SH-SY5Y (cell line): Measurements from ENCODE around the gene OOSP3.
A peak's percentile ranks its signal among the peaks of the same experiment; 100 is the strongest.

Experiments used
- GATA2 ChIP-seq: IDR thresholded peaks from 2 replicates; pipeline ENCODE4 v1.6.1; 2011; ENCODE audit warnings: mild to moderate bottlenecking, low read depth, low read length
- GATA3 ChIP-seq: IDR thresholded peaks from 2 replicates; pipeline ENCODE4 v1.6.1; 2011; ENCODE audit warnings: low read depth, mild to moderate bottlenecking, low read length, moderate library complexity

Gene OOSP3

DNA sequence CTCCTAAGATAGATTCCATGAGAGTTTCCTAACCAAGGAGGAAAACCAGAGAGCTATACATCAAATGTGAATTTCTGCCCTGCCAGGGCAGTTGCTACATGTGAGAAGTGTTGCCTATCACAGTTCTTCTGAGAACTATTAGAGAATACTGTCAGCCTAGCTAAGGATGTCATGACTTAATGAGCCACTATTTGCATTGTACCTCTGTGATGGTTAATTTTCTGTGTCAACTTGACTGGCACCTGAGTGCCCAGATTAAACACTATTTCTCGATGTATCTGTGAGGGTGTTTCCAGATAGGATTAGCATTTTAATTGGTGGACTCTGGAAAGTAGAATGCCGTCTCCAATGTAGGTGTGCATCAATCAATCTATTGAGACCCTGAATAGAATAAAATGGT lies 10.6 kb upstream of the OOSP3 start:
- TF ChIP-seq GATA3 (no peak), GATA2 (no peak)

DNA sequence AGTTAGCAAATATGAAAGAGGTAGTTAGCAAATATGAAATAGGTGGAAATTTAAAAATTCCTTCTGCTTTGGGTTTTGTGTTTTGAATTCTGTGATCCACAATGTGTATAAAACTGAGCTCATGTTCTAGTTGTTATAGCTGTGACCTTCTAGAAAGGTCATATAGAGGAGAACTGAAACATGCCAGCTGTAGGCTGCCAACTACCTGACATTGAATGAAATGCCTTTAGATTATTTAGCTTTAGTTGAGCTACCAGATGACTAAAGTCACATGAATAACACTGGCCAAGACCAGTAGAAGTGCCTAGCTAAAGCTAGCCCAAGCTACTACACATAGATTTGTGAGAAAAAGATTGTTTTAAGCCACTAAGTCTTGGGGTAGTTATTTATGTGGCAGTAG lies 6.5 kb upstream of the OOSP3 start:
- no peak for TF ChIP-seq GATA2

DNA sequence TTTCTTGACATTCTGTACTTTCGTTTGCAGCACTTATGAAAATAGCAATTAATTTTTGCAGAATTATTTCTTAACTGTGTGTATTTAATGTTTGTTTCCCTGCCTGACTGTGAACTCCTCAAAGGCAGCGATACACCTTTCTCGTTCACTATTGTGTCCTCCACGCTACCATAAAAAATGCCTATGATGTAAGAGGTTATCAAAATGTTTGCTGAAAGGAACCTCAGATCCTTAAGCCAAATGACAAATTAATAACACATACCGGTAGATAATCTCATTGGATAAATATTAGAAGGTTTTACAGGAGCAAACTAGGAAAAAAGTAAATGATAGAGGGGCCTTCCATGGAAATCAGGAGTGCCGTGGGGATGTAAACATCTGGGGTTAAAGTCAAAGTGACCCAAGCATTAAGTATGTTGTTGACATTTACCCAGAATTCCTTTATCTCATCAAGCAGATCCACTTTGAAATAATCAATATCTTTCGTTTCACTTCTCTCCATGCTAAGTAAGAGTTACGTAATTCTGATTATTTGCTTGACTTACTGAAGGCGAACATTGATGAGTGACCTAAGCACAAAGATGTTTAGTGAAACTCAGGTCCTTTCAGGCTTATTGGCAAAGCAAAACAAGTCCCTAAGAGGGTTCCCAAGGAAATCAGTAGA lies 2.6 kb upstream of the OOSP3 start:
- TF ChIP-seq GATA2 = no peak
- TF ChIP-seq GATA3 = no peak

DNA sequence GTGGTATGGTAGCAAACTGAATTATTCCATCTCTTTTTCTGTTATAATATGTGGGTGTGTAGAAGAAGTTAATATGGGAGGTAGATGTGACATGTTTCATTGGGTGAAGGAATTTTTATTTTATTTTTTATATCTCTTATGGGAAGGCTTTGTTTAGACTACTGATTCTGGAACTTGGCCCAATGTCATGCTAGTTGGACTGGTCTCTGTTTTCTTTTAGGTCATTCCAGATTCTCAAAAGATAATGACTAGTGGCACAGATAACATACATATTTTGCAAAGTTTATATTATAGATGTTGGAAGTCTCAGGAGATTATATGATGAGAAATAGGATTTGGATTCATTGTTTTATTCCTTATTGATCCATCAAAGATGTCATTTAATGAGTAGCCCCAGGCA lies 1.3 kb upstream of the OOSP3 start:
- TF ChIP-seq GATA2 = no peak
- TF ChIP-seq GATA3 = no peak

DNA sequence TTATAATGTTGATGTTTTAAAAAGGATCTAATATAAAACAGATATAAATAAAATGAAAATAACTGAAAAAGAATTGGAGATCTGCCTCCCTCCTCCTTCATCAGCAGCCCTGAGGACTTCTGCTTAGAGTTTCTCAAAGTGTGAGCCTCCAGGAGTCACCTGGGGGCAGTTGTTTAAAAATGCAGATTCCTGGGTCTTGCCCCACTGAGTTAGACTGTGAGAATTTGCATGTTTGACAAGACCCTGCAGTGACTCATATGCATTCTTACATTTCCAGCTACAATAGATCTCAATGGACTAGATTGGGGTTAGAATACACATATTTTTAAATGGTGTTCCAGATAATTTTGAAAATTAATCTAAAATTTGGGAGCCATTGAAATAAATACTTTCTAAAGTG lies 798 bp upstream of the OOSP3 start:
- TF ChIP-seq GATA3 (no peak), GATA2 (no peak)

DNA sequence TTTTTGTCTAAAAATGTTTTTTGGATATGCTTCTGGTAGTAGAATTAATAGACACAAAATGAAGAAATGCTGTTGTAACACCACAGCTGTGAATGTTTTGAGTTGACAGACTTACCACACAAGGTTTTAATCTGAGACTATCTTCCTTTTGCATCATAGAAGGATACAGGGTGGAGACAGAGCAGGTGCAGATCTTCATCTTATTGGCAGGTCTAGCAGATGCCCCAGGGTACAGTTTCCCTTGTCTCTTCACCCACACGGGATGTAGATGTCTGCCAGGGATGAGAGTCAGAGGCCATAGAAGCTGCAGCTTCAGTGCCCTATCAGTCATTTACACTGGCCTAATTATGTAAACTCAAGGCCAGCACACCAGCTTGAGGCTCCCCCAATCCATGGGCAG lies 985 bp downstream of the OOSP3 start:
- TF ChIP-seq GATA3 (peak; percentile 69; the same call in 1 of the 2 replicates), GATA2 (peak; percentile 81)

DNA sequence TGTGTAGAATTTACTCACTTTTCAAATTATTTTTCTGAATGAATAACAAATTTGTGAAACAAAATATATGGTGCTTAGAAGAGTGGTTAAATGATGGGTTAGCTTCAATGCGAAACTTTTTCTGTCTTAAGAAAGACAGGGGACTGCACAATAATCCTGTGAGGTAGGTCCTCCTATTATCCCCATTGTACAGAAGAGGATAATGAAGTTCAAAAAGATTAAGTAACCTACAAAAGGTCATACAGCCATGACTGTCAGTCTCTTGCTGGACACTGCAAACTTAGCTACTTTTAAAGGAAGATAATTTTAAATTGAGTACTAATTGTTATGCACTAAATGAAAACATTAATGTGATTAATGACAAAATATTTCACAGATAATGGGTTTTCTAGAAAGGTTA lies 5.0 kb downstream of the OOSP3 start:
- TF ChIP-seq GATA2 = no peak
- TF ChIP-seq GATA3 = no peak

DNA sequence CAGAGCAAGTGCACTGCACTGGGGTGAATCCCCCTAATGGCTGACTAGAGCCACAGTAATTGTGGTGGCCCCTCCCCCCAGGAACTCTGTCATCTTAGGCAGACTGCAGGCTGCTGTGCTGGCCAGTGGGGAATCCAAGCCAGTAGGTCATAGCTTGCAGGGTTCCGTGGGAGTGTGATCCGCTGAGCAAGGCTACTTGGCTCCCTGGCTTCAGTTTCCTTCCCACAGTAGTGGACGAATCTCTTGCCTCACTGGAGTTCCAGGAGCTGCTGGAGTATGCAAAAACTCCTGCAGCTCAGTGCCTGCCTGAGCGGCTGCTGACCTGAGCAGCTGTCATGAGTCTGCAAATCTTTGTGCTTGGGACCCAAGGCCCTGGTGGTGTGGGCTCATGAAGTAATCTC lies 13.2 kb downstream of the OOSP3 start:
- no peak for TF ChIP-seq GATA3
- no peak for TF ChIP-seq GATA2

DNA sequence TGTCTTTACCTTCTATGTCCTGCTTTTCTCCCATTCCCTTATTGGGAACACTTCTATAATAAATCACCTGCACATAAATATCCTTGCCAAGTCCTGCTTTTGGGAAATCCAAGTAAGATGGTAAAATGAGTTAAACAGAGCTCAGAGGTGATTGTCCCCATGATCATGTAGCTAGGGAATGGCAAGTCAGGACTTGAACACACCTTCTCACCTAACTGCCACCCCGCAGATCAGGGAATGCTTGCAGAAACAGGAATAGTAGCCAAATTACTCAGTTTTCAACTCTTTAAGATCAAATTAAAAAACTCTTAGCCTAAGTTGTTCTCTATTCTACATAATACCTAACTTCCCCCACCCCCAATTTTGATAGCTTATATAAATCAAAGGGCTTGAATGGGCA lies 16.0 kb downstream of the OOSP3 start:
- TF ChIP-seq GATA3 (no peak), GATA2 (no peak)

DNA sequence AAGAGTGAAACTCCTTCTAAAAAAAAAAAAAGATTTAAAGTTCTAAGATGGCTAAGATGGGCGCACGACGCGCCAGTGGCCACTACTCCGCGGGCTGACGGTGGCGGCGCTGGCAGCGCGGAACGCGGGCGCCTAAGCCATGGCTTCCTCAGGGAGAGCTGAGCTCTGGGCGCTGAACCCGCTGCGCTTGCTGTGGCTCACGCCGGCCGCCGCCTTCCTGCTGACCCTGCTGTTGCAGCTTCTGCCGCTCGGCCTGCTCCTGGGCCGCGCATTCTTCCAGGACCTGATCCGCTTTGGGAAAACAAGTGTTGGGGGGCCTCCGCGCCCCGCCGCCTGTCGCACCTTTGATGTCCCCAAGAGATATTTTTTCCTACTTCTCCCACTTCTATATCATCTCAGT lies 19.5 kb downstream of the OOSP3 start:
- TF ChIP-seq GATA2 = no peak
- no peak for TF ChIP-seq GATA3

DNA sequence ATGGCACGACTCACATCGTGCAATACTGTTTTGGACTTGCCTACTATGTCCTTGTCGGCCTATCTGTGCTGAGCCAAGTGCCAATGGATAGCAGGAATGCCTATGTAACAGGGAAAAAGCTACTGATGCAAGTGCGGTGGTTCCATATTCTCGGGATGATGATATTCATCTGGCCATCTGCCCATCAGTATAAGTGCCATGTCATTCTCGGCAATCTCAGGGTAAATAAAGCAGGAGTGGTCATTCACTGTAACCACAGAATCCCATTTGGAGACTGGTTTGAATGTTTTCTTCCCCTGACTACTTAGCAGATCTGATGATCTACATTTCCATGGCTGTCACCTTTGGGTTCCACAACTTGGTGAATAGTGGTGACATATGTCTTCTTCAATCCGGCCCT lies 20.1 kb downstream of the OOSP3 start:
- TF ChIP-seq GATA2 (peak; percentile 48; the same call in 1 of the 2 replicates), GATA3 (no peak)

DNA sequence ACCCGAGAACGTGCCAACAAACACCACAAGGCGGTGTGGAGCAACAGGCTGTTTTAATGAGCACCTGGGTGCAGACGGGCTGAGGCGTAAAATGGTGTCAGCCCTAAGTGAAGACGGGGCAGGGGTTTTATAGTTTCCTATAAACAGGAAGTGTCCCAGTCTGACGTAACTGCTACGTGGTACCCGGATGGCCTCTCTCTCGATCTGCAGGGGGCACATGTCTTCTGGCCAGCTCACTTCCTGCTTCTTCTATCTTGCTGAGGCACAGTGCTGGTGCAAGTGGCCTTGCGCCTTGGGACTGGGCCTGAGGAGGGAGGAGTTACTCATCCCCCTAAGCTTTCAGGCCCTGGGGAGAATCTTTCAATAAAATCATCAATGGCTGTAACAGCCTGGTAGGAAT lies 20.9 kb downstream of the OOSP3 start:
- TF ChIP-seq GATA3 (no peak), GATA2 (no peak)

DNA sequence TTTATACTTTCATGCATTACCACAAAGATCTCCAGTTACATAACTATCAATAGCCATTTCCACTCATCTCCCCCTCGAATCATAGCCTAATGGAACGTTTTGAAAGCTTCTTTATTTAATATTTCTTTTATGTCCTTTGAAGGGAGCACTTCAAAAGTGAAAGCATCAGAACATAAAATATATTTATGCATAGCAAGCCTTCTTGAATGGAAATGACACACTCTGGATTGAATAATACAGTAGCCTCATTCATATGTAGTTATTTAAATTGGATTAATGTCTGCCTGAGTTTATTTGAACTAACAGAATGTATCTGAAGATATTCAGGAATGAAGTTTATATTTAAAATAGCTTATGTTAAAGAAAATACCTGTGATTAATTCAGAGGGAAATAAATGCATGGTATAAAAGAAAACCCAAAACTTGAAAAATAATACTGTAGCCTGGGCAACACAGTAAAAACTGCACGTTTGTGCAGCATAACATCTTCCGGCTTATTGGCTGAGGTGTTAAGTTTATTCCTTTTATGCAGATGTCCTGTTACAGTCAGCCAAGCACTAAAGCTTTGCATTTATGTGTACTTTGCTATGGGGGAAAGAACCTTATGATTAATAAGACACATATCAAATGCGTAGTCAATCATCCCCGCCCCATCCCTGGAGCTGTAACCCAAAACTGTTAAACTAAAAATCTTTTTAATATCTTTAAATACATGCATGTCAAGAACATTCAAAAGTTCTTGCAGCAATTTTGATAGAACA lies 22.0 kb downstream of the OOSP3 start:
- TF ChIP-seq GATA3 = no peak

DNA sequence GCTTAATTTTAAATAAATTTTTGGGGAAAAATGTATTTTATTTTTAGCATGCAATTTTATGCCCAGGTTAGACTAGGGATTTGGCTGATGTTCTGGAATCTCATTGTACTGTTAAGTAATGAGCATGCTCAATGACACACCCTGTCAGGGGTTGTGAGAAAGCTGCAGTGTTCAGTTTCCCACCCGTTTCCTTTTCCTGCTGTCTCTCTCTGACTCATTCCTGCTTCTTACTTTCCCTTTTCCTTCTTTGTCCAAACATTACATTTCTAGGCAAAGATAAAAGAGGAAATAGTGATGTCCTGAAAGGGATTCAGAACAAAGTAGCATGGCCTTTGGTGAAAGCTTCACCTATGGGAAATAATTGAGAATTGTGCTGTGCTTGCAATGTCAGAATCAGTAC lies 22.7 kb downstream of the OOSP3 start:
- TF ChIP-seq GATA3 (no peak), GATA2 (no peak)

DNA sequence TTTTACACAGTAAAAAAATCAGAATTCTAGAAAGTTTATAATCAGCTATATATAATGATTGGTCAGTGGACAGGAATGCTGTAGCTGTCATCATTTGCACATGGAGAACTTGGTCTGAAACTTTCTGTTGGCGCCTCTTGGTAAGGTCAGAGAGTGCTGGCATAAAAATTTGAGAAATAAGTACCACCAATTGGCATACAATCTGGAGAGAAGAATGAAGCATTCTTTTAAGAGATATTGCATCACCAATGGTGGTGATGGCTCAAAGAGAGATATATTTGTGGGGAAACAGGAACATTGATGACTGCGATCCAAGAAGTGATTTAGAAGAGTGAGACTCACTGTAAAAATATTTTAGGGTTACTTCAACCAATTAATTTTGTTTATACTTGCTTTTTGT lies 39.9 kb downstream of the OOSP3 start:
- TF ChIP-seq GATA3 (no peak), GATA2 (no peak)

DNA sequence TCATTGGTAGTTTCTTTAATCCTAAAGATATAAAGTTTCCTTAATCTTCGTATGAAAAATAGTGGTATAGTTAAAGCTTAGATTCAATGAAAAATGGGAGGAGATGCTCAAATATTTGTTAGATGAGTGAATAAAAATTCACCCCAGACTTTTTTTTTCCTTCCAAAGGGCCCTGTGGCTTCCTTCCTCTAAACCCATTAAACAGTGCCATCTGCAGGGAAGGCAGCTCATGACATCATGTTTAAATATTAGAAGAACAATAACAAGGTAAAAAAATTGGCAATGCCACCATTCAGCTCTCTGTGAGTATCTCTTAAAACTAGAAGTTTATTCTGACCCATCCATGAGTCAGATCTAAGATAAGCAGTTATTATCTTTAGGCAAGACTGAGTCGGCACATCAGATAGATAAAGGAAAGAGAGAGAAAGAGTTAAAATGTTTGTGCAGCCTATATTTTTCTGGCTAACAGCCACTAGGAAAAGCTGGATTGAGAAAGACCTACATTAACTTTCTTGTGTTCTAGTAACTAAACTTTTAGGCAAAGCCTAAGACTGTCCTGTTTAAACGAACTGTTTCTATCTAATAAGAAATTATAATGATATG lies 40.5 kb downstream of the OOSP3 start:
- TF ChIP-seq GATA3 (no peak), GATA2 (no peak)

DNA sequence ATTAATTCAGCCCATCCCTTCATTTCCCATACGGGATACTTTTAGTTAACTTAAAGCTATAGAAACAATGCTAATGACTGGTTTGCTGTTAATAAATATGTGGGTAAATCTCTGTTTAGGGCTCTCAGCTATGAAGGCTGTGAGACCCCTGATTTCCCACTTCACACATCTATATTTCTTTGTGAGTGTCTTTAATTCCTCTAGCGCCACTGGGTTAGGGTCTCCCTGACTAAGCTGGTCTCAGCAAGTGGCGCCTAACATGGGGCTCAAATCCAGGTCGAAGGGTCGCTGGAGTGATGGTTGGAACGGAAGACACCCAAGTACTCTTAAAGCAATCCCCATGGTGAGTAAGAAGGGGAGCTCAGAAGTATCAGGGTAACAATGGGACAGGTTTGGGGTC lies 45.2 kb downstream of the OOSP3 start:
- TF ChIP-seq GATA3 = no peak
- TF ChIP-seq GATA2 = no peak

DNA sequence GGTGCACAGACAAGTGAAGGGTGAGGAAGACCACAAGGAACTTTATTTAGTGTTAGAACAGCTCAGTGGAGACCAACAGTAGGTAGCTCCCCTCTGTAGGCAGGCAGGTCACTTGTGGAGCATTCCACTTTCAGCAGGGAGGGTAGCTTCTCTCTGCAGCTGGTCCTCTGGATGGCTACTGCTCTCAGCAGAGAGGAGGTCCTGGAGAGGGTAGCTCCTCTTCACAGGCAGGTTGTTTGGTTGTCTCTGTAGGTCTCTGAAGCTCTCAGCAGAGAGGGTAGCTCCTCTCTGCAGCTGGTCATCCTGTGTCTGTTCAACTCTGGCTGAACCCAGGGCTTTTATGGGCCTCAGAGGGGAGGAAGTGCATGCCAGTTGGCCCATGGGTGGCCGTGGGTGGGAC lies 53.1 kb downstream of the OOSP3 start:
- TF ChIP-seq GATA3 (no peak), GATA2 (no peak)
